Gastrocnemius medialis (tissue), 4 donors: Measurements from ENCODE around the gene HMGCS2.

Source experiments
- POLR2A ChIP-seq, 2 donors: fragments of 450-650 bp; IDR thresholded peaks; one replicate each; pipeline ENCODE4 v1.6.1; 2017; ENCODE audit warnings: antibody characterized with exemption in 2 of 2, mild to moderate bottlenecking in 2 of 2, moderate library complexity in 2 of 2
- TF ChIP-seq, protein P1 (sequence below), 5 experiments: fragments of 450-650 bp in 3 of 5; fragments of 200-600 bp in 2 of 5; sonication (generic) in 2 of 5; IDR thresholded peaks in 4 of 5; conservative IDR thresholded peaks in 1 of 5; 1 replicate in 4 of 5; 2 replicates in 1 of 5; pipeline ENCODE4 v1.5.1; 2016 to 2019; ENCODE audit warnings: antibody characterized with exemption in 5 of 5, mild to moderate bottlenecking in 3 of 5, moderate library complexity in 3 of 5

DNA sequence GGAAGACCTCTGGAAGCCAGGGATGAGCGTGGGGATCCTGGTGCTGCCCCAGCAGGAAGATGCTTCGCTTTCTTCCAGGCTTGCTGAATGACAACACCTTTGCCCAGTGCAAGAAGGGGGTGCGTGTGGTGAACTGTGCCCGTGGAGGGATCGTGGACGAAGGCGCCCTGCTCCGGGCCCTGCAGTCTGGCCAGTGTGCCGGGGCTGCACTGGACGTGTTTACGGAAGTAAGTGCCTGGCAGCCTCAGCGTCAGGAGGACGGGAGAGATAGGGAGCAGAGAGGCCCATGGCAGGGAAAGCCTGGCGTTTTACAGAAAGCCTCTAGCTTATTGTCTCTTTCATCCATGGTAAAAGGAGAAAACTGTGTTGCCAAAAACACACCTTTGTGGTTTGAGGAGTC lies 33.5 kb downstream of the HMGCS2 start:
- TF ChIP-seq POLR2A (IDR thresholded peaks at IDR 0.05): no peak
- TF ChIP-seq, protein P1, sequence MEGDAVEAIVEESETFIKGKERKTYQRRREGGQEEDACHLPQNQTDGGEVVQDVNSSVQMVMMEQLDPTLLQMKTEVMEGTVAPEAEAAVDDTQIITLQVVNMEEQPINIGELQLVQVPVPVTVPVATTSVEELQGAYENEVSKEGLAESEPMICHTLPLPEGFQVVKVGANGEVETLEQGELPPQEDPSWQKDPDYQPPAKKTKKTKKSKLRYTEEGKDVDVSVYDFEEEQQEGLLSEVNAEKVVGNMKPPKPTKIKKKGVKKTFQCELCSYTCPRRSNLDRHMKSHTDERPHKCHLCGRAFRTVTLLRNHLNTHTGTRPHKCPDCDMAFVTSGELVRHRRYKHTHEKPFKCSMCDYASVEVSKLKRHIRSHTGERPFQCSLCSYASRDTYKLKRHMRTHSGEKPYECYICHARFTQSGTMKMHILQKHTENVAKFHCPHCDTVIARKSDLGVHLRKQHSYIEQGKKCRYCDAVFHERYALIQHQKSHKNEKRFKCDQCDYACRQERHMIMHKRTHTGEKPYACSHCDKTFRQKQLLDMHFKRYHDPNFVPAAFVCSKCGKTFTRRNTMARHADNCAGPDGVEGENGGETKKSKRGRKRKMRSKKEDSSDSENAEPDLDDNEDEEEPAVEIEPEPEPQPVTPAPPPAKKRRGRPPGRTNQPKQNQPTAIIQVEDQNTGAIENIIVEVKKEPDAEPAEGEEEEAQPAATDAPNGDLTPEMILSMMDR (IDR thresholded peaks at IDR 0.05 in 4 of 5, conservative IDR thresholded peaks at IDR 0.05 in 1 of 5): no peak
